Caco-2 (cell line): ENCODE data around the gene OR1E1. TPM values are rescaled to one million over a fixed set of nuclear protein-coding genes. Genes with fewer than 3 reads are reported as not detected.
"Not testable (repeated sequence)": the region's sequence is repeated elsewhere in the genome, so short reads cannot be mapped to it uniquely, and the experiment has no call there.

ENCODE experiments used
- BruUV-seq: library from RNA; stranded (reverse); fragments of 400-500 nt; replicated peaks from 2 replicates; lab custom pipeline; 2021; lab: Mats Ljungman, UMichigan
- CTCF ChIA-PET: fragments of 300-600 bp; sonication (Branson Sonifier 250); formaldehyde crosslinking; loops from one replicate; lab custom pipeline; 2022; ENCODE audit warnings: antibody characterized with exemption; lab: Charles Lee
- POLR2A ChIA-PET: fragments of 300-600 bp; sonication (Branson Sonifier 250); formaldehyde crosslinking; loops from one replicate; lab custom pipeline; 2022; ENCODE audit warnings: antibody characterized with exemption; lab: Charles Lee
- DNase-seq, 2 experiments: peaks; one replicate each; pipeline versions ENCODE4 v3.0.0 to v3.0.0-alpha.2; 2020 to 2022
- H3K27me3 ChIP-seq: replicated peaks from 2 replicates; pipeline ENCODE4 v1.6.0; 2011; ENCODE audit warnings: low read length; ENCODE audit not compliant: control insufficient read depth, insufficient read depth
- H3K36me3 ChIP-seq: 2 replicates; pipeline ENCODE4 v1.5.1; 2011; ENCODE audit warnings: low read length; ENCODE audit not compliant: control insufficient read depth, insufficient read depth
- H3K4me1 ChIP-seq: fragments of 250-450 bp; sonication (Bioruptor Pico); 2 replicates; pipeline ENCODE4 v1.5.1; 2020; ENCODE audit warnings: mild to moderate bottlenecking
- H3K4me3 ChIP-seq: 2 replicates; pipeline ENCODE4 v1.5.1; 2011; ENCODE audit warnings: low read depth, mild to moderate bottlenecking, control low read depth, low read length
- H3K9me3 ChIP-seq: fragments of 250-450 bp; sonication (Bioruptor Pico); 2 replicates; pipeline ENCODE4 v1.5.1; 2020; ENCODE audit warnings: mild to moderate bottlenecking, moderate library complexity
- H3K27ac Mint-ChIP-seq: one replicate; pipeline ENCODE4 v1.8.0; 2022; ENCODE audit warnings: mixed read lengths; ENCODE audit not compliant: unreplicated experiment
- H3K27me3 Mint-ChIP-seq: one replicate; pipeline ENCODE4 v1.8.0; 2022; ENCODE audit warnings: mixed read lengths; ENCODE audit not compliant: insufficient read depth, unreplicated experiment
- H3K36me3 Mint-ChIP-seq: one replicate; pipeline ENCODE4 v1.8.0; 2022; ENCODE audit warnings: mild to moderate bottlenecking, mixed read lengths; ENCODE audit not compliant: insufficient read depth, unreplicated experiment
- H3K4me1 Mint-ChIP-seq: one replicate; pipeline ENCODE4 v1.8.0; 2022; ENCODE audit warnings: low read depth, mixed read lengths; ENCODE audit not compliant: unreplicated experiment
- H3K4me3 Mint-ChIP-seq: one replicate; pipeline ENCODE4 v1.8.0; 2022; ENCODE audit warnings: mild to moderate bottlenecking, moderate library complexity, mixed read lengths; ENCODE audit not compliant: unreplicated experiment
- H3K9me3 Mint-ChIP-seq: one replicate; pipeline ENCODE4 v1.8.0; 2022; ENCODE audit warnings: mixed read lengths; ENCODE audit not compliant: unreplicated experiment
- intact Hi-C: fragments of 100-400 bp; cut with micrococcal nuclease; formaldehyde crosslinking; loops from one replicate; pipeline ENCODE4 v1.10.0; 2022; ENCODE audit not compliant: unreplicated experiment
- total RNA-seq: library from RNA; stranded (reverse); gene quantifications from 2 replicates; pipeline ENCODE4 v1.2.3, GENCODE V29; 2022
- TF ChIP-seq, protein P1 (sequence below), 2 experiments: fragments of 200-600 bp in 1 of 2; IDR thresholded peaks; 1 replicate in 1 of 2; 2 replicates in 1 of 2; pipeline versions ENCODE4 v1.5.1 to v1.8.0; 2011 to 2022; ENCODE audit warnings: antibody characterized with exemption in 1 of 2, control low read depth in 1 of 2, inconsistent platforms in 1 of 2, low read depth in 1 of 2, low read length in 1 of 2, mild to moderate bottlenecking in 1 of 2, moderate library complexity in 1 of 2; ENCODE audit not compliant: insufficient read depth in 1 of 2, severe bottlenecking in 1 of 2, unreplicated experiment in 1 of 2

Gene OR1E1
- total RNA-seq, 1 experiment from 2014 or later, result not detected

DNA sequence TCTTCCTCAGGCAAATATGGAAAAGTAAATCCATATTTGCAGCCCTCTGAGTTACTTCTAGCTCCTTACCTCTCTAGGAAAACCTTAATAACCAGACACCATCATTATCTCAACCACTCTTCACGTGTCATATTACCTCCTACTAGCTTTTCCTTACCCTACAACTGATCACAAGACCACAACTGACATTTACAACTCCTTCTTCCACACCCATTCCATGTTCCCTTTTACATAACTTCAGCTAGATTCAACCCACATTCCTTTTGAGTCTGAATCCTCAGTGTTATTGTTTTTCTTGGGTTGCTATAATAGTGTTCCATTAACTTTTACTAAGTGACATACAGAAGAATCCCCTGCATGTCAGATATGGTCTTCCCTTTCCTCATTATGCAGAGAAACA, 40.2 kb upstream of the OR1E1 start:
- H3K27ac Mint-ChIP-seq, result no peak overlapping the region
- POLR2A ChIA-PET, result no interaction called here
- TF ChIP-seq, protein P1, sequence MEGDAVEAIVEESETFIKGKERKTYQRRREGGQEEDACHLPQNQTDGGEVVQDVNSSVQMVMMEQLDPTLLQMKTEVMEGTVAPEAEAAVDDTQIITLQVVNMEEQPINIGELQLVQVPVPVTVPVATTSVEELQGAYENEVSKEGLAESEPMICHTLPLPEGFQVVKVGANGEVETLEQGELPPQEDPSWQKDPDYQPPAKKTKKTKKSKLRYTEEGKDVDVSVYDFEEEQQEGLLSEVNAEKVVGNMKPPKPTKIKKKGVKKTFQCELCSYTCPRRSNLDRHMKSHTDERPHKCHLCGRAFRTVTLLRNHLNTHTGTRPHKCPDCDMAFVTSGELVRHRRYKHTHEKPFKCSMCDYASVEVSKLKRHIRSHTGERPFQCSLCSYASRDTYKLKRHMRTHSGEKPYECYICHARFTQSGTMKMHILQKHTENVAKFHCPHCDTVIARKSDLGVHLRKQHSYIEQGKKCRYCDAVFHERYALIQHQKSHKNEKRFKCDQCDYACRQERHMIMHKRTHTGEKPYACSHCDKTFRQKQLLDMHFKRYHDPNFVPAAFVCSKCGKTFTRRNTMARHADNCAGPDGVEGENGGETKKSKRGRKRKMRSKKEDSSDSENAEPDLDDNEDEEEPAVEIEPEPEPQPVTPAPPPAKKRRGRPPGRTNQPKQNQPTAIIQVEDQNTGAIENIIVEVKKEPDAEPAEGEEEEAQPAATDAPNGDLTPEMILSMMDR (IDR thresholded peaks at IDR 0.05; ENCODE audit: insufficient read depth in 1 of 2, low read depth in 1 of 2, low read length in 1 of 2, severe bottlenecking in 1 of 2, unreplicated experiment in 1 of 2), result no peak
- no peak for DNase-seq
- H3K4me1 Mint-ChIP-seq, result no peaks in the 10 kb centered on the region
- H3K4me3 ChIP-seq, result no peak overlapping the region
- intact Hi-C loops, result no loop called here
- no peak overlapping the region for H3K4me3 Mint-ChIP-seq
- BruUV-seq, result no TSS peak
- no peaks in the 10 kb centered on the region for H3K27me3 ChIP-seq
- H3K36me3 ChIP-seq, result no peaks in the 10 kb centered on the region
- H3K9me3 ChIP-seq, result no peaks in the 10 kb centered on the region
- CTCF ChIA-PET, result no interaction called here
- H3K9me3 Mint-ChIP-seq, result no peaks in the 10 kb centered on the region
- no peaks in the 10 kb centered on the region for H3K4me1 ChIP-seq
- H3K27me3 Mint-ChIP-seq, result peaks cover 13% of the 10 kb centered on the region
- H3K36me3 Mint-ChIP-seq, result no peaks in the 10 kb centered on the region

DNA sequence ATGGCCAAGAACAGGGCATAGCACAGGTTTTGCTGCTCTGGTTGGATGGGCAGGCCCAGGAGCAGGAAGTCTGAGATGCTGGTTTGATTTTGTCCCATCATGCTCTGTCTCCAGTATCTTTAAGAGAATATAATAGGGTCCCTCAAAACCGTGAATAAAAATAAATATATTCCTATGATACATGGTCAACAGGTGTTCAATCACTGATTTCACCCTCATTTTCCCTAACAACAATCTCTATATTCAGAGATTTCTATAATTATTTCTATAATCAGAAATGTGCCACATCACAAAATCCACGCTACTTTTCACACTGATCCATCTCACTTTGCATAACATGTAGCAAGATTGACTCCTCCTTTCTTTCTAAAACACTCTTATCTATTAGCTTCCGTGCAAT, 35.5 kb upstream of the OR1E1 start, which contains the start of gene OR1E2:
OR1E2 (minus strand) TSS at position 101 of the 400 bp plus-strand sequence; CDS start at position 101, 0 bp downstream.
- no peaks in the 10 kb centered on the region for H3K4me1 ChIP-seq
- Mint-ChIP-seq H3K27ac (no peak within 1 kb of the TSS), H3K36me3 (no peaks in the 10 kb centered on the region), H3K4me3 (no peak within 1 kb of the TSS), H3K27me3 (peaks cover 16% of the 10 kb centered on the region), H3K4me1 (no peaks in the 10 kb centered on the region), H3K9me3 (peaks cover 12% of the 10 kb centered on the region)
- H3K27me3 ChIP-seq, result no peaks in the 10 kb centered on the region
- no peaks in the 10 kb centered on the region; the same call in 1 of the 2 replicates for H3K9me3 ChIP-seq
- no peak for DNase-seq
- H3K36me3 ChIP-seq, result no peaks in the 10 kb centered on the region
- no TSS peak for BruUV-seq
- intact Hi-C loops, result no loop called here
- TF ChIP-seq, protein P1 (IDR thresholded peaks at IDR 0.05; ENCODE audit: insufficient read depth in 1 of 2, low read depth in 1 of 2, low read length in 1 of 2, severe bottlenecking in 1 of 2, unreplicated experiment in 1 of 2), result no peak
- H3K4me3 ChIP-seq, result no peak within 1 kb of the TSS
- ChIA-PET POLR2A (no interaction called here), CTCF (no interaction called here)

DNA sequence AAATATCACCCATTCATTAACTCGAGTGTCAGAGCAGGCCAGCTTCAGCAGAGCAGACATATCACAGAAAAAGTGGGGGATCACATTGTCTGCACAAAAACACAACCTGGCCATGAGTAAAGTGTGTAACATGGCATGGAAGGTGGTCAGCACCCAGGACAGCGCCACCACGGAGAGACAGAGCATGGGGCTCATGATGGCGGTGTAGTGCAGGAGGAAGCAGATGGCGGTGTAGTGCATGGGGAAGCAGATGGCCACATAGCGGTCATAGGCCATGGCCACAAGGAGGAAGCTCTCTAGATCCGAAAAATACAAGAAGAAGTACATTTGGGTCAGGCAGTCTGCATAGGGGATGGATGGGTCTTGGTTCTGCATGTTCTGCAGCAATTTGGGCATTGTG, 35.0 kb upstream of the OR1E1 start:
- H3K27me3 ChIP-seq, H3K4me1 Mint-ChIP-seq, H3K36me3 ChIP-seq, H3K27ac Mint-ChIP-seq, POLR2A ChIA-PET, BruUV-seq, H3K36me3 Mint-ChIP-seq, H3K4me1 ChIP-seq, H3K4me3 ChIP-seq, intact Hi-C loops, H3K4me3 Mint-ChIP-seq, H3K9me3 ChIP-seq: not testable (repeated sequence)
- CTCF ChIA-PET, result interaction anchor here (0.6 kb wide), 1 partner anchor 942 kb away, joined by 6 read pairs; no protein-coding TSS in a partner anchor
- DNase-seq, result peak; percentile 51 to 54
- H3K9me3 Mint-ChIP-seq, result peaks cover 12% of the 10 kb centered on the region
- peaks cover 16% of the 10 kb centered on the region for H3K27me3 Mint-ChIP-seq

DNA sequence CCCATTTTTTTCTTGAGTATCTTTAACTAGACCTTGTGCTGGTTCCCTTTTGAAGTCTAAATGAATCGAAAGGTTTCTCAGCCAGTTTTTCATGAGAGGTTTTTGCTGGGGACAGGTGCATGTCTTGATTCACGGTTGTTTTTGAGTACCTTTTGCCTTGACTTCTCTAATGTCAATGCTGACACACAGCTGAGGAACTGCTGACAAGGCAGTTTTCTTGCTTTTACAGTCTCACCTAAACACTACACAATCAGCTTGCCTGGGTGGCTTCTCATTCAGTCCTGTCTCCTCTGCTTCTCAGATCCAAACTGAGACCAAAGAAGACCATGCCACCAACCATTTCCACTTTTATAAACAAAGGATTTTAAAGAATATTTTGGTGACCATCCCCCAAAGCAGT, 20.0 kb upstream of the OR1E1 start:
- H3K4me3 ChIP-seq, result no peak overlapping the region
- DNase-seq, result no peak
- H3K9me3 Mint-ChIP-seq, result no peaks in the 10 kb centered on the region
- TF ChIP-seq, protein P1 (IDR thresholded peaks at IDR 0.05; ENCODE audit: insufficient read depth in 1 of 2, low read depth in 1 of 2, low read length in 1 of 2, severe bottlenecking in 1 of 2, unreplicated experiment in 1 of 2), result no peak
- intact Hi-C loops, result no loop called here
- H3K27me3 ChIP-seq, result no peaks in the 10 kb centered on the region
- H3K4me1 Mint-ChIP-seq, result no peaks in the 10 kb centered on the region
- ChIA-PET POLR2A (no interaction called here), CTCF (no interaction called here)
- BruUV-seq, result no TSS peak
- H3K4me1 ChIP-seq, result no peaks in the 10 kb centered on the region
- H3K36me3 Mint-ChIP-seq, result no peaks in the 10 kb centered on the region
- no peaks in the 10 kb centered on the region for H3K9me3 ChIP-seq
- H3K36me3 ChIP-seq, result no peaks in the 10 kb centered on the region
- no peak overlapping the region for H3K27ac Mint-ChIP-seq
- H3K27me3 Mint-ChIP-seq, result peaks cover 5% of the 10 kb centered on the region
- no peak overlapping the region for H3K4me3 Mint-ChIP-seq
